NOMO-1 treated with dmso at 0.1 percent for 144 hours (cell line): ENCODE data around the gene KRT2.
"Not testable (repeated sequence)": the region's sequence is repeated elsewhere in the genome, so short reads cannot be mapped to it uniquely, and the experiment has no call there.

ENCODE experiments used
- DNase-seq: peaks from one replicate; lab custom pipeline; 2025; ENCODE audit not compliant: unreplicated experiment; lab: John Stamatoyannopoulos, UW

KRT2 gene

DNA sequence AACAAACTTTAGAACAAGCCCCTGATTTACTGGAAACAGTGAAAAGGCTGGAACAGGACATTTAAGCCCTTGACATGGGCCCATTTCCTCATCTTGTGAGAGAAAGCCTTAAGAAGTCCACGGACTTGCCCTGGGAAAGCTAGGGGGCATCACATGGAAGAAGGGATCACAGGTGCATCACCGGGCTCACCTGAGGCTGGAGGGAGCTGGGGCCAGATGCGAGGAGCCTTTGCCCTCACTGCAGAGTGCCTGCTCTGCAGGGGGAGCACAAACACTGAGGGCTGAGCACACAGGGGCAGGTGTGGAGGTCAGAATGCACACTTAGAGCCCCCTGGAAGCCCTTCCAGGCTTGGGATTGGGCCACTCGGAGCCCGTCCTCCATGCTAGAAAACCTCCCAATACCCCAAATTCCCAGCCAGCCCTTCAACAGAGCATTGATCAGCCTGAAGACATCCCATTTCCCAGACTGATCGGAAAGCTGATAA, 33.4 kb upstream of the KRT2 start:
- DNase-seq, result no peak

DNA sequence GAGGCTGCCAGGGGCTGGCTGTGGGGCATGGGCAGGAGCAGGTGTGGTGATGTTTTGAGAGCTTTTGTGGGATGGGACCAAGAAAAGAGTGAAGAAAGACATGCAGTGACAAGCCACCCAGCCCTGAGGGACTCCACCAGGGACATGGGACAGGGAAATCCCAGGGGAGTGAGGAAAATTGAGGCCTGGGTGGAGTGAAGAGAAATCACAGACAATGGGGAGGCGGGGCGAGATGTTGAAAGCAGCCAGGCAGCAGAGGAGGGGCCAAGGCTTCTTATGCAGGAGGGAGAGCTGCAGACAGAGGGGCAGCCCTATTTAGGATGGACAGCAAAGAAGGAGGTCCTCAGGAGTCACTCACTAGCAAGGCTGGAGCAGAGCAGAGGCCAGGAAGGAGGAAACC, 32.4 kb upstream of the KRT2 start:
- DNase-seq, result no peak

DNA sequence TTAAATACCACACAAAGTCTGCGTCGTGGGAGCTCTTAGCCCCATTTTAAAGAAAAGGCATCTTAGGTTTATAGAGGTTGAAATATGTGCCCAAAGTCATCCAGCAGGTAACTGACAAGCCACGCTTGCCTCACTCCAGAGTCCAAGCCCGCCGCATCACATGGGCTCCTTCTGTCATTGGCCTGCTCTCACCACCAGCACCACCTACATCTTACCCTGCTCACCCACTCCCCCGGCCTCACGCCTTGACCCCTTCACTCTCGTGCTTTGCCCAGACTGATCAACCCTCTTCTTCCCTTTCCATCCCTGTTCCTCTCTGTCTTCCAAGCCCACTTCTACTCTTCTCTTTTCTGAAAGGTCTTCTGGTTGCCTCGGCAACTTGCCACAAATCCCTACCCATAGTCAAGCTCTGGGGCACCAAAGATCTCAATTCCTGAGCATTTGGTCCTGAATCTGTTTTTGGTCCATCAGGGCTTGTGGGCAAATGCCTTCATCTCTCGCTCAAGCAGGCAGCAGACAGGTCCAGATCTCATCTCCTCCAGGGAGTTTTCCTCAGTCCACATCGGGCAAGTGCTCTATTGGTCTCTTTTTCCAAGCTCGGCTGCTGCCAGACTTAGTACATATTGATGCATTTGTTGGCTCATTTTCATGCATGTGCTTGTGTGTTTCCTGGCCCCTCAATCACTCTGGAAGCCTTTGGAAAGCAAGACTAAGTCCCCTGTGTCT, 31.7 kb upstream of the KRT2 start:
- no peak for DNase-seq

DNA sequence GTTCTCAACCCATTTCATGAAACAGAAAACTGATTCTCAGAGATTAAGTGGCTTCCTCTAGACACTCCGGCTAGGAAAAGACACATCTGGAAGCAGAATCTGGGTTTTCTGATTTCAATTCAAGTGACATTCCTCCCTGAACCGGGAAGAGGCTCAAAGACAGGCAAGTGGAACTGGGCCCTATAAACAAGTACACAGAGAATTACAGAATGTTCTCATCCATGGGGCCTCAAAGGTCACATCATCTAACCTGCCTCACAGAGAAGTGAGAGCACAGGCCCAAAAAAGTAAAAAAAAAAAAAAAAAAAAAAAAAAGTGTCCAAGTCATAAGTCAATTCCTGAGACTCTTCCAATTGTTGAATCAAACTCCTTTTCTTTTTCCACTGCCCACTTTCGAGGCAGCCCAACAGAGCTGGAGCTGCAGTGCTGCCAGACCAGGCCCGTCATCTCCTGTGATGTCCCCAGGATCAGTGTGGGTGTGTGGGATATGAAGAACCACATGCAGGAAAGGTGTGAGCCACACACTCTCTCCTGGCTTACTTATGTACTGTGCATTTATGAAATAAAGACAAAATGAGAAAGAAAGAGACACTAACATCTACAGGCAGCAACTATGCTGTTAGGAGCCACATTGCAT, 31.0 kb upstream of the KRT2 start:
- no peak for DNase-seq

DNA sequence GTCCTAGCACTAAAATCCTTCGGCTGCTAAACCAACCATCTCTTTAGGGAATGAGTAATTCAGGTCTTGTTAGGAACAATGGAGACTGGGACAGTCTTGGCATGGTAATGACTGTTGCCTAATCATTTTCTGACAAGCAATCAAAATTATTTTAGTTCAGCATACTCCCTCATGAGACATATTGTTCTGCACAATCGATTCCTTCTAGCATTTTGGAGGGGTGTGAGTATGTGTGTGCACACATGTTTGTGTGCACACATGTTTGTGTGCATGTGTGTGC, 30.3 kb upstream of the KRT2 start:
- DNase-seq, result no peak

DNA sequence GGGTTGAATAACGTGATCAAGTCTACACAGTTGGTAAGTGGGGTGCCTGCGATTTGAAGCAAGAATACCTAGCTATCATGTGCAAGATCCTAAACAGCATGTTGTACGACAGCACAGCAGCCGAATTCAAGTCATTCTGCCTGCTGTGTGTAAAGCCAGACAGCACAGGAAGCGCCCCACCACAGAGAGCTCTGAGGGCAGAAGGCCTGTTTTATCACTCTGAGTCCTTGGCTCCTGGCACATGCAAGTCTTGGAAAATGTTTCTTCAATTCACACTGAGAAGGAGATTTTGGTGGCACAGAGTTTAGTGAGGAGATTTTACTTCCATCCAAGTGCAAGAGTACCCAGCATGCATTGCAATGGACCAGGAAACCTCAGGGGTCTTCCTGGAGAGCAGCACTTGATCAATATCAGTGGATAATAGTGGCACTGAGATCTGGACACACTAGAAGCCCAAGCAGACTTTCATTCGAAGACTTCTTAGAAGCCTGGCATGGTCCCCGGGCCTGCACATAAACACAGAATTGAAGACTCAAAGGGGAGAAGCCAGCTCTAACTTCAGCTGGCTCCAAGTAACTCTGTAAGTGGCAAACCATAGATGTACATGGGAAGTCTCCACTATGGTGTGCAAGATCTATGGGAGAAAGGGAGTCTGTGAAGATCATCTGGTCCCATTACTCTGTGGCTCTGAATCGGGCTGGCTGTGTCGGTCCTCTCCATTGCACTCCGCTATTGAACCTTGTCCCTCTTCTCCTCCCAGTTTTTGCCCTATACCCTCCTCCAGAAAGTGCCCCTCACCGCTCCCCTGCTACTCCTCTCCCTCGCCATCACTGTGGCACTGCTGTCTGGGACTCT, 29.7 kb upstream of the KRT2 start:
- no peak for DNase-seq

DNA sequence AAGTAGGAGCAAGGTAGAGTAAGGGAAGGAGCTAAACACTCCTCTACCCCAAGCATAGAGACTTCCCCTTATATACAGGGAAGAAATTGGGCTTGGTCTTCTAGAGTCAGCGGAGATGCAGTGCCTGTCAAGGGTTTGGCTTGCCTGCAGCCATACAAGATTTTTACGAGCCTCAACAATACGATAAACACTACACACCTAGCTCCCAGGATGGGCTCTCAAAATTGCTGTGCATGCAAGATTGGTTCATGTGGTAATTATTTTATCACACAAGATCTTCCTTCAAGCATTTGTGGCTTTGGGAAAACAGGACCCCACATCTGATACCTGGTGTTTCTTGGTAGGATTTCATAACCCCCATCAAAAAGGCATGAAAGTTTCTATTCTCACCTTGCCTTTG, 28.4 kb upstream of the KRT2 start, which contains the start of gene KRT1:
Gene KRT1 (minus strand): TSS at position 45 of the 400 bp plus-strand sequence. CDS start 59 bp downstream, outside the sequence.
- no peak for DNase-seq

DNA sequence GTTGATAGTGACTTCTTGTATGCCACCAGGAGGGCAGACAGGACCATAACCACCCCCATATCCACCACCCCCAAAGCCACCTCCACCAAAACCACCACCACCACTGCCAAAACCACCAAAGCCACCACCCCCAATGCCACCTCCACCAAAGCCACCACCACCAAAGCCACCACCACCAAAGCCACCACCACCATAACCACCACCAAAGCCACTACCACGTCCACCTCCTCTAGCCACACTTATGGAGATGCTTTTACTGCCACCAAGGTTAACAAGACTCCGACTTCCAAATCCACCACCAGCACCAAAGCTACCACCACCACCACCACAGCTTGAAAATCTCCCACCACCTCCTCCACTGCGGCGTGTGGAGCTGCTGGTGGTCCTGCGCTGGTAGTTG, 27.9 kb upstream of the KRT2 start:
- DNase-seq, result no peak

DNA sequence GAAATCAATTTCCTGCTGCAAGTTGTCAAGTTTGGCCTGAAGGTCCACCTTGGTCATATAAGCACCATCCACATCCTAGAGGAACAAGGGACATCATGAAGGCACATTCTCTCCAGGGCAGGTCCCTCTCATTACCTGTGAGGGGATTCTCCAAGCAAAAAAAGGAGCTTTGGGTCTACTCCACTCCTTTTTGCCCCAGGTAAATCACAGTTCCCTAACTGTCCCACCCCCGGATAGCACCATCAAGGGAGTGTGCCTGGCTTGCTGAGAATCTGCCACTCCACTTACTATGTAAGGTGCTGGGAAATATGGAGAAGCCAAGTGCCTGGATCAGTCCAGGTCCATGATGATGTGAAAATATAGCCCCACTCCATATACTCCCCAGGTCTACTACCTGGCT, 25.7 kb upstream of the KRT2 start:
- DNase-seq, result no peak

DNA sequence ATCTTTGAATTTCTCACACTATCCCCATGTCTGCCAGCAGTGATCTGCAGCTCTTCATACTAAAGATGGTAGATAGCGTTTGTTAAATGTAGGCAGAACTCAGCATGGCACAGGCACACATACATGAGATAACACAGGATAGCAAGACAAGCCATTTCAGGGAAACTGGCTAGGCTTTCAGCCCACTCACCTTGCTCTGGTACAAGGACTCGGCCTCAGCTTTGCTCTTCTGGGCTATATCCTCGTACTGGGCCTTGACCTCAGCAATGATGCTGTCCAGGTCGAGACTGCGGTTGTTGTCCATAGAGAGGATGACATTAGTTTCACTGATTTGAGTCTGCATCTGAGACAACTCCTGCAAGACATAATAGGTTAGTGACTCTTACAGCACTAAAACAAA, 25.1 kb upstream of the KRT2 start:
- DNase-seq, result no peak

DNA sequence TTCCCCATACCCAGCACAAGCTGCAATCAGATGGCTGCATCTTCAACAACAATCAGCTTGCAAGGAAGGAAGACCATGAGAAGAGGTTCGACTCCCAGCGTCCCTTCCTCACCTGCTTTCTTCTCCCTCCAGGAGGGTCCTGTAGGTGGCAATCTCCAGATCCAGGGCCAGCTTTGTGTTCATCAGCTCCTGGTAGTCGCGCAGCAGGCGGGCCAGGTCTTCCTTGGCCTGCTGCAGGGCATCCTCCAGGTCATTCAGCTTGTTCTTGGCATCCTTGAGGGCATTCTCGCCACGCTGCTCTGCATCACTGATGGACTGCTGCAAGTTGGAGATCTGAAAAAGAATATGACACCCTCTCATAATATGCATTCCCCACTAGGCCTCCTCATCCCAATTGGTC, 24.2 kb upstream of the KRT2 start:
- no peak for DNase-seq

DNA sequence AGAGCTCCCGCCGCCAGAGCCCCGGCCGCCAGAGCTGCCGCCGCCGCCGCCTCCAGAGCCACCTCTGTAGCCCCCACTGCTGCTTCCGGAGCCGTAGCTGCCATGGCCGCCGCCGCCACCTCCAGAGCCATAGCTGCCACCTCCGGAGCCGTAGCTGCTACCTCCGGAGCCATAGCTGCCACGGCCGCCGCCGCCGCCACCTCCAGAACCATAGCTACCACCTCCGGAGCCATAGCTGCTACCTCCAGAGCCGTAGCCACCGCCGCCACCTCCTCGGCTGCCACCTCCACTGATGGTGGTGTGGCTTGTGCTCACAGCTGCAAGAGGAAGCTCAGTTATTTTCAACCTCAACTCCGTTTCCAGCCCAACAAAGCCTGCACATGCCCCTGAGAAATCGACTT, 23.3 kb upstream of the KRT2 start:
- DNase-seq, result no peak

DNA sequence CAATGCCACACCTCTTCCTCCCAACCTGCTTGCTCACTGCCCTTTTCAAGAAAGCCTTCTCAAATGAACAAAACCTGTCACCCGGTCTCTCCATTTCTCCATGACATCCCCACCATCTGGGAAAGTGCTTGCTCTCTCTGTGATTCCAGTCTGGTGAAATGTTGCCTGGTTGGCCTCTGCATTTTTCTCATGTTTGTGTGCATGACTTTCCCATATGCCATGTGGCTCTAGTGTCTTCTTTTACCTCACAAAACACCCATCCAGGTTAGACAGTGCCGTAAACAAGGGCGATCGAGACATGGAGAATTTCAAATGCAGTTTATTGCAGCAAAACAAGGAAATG, 22.4 kb upstream of the KRT2 start:
- no peak for DNase-seq

DNA sequence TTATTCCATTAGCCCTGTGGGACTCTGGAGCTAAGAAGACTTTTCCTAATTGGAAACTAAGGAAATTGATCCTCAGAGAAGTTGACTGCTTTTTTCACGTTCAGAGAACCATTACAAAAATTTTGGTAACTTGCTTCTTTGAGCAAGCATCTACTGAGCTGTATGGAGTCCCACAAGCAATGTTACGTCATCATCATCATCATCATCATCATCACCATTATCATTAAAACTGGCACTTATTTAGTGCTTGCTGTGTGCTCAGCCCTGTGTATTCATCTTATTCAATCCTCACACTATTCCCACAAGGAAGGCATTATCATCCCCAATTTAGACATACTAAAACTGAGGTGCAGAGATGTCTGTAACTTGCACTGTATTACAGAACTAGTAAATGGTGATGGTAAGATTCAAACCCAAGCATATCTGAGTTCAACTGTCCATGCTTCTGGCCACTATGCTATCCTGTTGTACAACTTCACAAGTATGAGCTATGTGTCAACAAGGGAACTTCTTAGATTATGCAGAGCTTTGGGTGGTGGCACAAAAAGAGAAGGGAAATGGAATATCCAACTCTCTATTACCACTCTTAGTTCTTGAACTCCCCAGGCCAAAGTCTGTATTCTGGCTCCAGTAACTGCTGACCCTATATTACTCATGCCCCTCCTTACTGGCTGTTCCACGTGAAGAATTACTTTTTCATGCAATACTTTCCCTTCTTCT, 21.9 kb upstream of the KRT2 start:
- no peak for DNase-seq

DNA sequence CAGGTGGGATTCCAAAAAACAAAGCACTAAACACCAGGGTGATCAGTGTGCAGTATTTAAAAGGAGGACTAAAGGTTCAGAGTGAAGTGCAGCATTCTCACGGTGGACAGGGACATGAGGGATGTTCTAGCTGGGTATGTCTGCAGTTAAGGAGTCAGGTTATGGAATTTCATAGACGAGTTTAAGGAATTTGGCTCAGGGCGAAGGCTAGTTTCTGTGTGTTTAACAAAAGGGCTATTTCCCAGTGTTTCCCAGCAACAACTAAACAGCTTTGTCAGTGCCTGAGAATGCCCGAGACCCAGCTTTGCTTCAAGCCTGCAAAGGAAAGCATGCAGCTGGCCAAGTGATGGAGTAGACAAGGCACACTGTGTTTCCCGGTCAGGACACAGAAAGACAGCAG, 21.2 kb upstream of the KRT2 start:
- DNase-seq, result no peak

DNA sequence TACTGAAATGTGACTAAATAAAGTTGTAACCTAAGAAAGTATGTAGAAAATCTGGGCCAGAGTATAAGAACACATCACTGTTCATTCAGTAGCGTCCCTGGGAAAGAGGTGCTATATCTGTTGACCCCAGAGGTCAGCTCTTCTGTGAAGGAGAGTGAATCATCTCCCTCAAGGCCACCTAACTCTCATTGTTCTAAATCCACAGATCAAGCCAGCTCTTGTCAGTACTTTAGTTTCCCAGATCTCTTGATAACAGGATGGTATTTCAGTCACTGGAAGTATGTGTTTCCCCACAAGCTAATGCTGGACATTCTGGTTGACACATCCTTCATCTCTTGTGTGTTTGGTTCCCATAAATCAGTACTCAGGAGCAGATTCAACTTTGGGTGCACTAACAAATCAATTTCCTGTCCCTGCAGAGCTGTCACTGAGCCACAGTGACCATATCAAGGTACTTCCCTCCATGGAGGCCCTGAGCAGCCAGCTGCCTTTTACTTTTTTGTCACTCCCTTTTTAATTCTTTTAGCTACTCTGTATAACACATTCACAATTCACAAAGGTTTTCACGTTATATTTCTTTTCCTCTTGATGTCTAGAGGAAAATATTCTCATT, 20.4 kb upstream of the KRT2 start:
- DNase-seq, result no peak

DNA sequence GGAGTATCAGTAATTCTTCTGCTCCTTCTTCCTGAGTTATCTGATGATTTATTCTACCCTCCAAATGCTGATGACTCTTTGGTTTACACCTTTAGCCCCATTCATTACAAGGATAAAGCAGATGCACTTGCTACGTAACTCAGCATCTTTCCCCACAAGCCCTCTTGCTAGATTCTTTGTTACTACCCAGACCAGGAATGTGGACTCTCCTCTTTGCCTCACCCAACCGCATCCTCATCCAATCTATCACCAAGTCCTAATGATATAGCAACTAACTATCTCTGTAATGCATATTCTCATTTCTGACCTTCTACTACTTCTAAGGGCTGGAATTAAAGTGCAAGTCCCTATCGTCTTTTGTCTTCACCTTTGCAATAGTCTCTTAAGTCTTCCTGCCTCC, 18.9 kb upstream of the KRT2 start:
- DNase-seq, result no peak

DNA sequence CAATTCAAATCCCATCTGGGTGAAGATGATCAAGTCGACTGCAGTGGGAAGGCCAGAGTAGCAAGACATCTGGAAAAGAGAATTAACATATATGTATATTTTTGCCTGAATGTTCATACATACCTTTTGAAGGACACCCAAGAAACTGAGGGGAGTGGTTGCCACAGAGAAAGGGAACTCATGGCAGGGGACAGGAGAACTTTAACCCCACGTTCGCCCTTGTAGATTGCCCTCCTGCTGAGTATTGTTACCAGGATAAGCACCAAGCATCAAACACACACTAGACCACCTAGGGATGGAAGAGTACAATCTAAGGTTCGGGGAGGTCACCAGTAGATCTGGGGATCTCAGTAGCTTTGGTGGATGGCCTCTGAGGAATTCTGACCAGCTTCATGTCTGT, 18.5 kb upstream of the KRT2 start:
- DNase-seq, result no peak

DNA sequence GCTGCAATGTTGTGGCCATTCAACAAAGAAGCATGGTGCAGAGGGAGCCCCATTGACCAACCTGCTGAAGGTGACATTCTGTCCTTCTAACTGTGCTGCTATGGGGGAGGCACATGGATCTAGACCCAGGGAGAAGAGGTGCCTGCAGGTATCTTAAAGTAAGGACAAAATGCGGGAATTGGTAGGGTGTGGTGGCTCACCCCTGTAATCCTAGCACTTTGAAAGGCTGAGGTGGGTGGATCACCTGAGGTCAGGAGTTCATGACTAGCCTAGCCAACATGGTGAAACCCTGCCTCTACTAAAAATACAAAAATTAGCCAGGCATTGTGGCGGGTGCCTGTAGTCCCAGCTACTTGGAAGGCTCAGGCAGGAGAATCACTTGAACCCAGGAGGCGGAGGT, 17.9 kb upstream of the KRT2 start:
- not testable (repeated sequence) for DNase-seq

DNA sequence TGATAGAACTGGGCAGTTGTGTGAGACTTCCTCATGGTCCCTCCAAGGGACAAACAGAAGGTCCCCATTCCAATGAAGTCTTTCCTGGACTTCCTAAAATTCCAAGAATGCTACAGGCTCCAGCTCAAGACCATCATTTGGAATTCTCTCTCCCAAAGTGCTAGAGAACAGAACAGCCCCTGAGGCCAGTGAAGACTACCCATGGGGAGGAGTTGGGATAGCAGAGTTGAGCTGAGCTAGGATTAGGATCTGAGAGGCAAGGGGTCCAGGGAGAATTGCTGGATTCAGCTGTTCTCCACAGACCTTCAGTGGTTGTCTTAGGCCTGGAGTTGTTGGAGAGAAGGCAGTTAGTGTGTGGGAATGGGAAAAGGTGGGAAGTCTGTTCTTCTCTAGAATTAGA, 17.4 kb upstream of the KRT2 start:
- DNase-seq, result no peak

DNA sequence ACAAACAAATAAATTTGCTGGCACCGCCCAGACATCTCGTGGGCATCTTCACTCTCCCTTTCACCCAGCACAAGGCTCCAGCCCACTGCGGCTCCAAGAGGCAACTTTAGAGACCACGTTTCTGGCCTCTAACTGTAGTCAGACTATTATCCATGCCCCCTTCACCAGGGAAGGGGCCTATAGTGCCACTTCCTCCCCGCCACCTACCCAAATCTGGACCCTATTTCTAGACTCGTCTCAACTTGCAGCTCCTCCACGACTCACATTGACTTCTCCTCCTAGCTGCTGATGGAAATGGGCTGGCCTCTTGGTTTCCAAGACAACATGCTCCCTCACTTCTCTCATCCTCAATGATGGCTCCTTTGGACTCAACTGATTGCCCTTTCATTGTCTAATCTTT, 15.9 kb upstream of the KRT2 start:
- no peak for DNase-seq
